NCI-H128 (cell line): ENCODE data around the gene MRTFA.
"Not testable (repeated sequence)": the region's sequence is repeated elsewhere in the genome, so short reads cannot be mapped to it uniquely, and the experiment has no call there.

Experiments used
- DNase-seq: peaks from one replicate; lab custom pipeline; 2025; ENCODE audit not compliant: unreplicated experiment; lab: John Stamatoyannopoulos, UW

MRTFA gene

GRCh38 chr22:40560551-40560950, 76.0 kb downstream of the MRTFA start:
- no peak for DNase-seq

GRCh38 chr22:40557972-40558371, 78.5 kb downstream of the MRTFA start:
- no peak for DNase-seq

- DNase-seq: no peak
Observed at GRCh38 chr22:40556641-40557040, 79.9 kb downstream of the MRTFA start.

- not testable (repeated sequence) for DNase-seq
Observed at GRCh38 chr22:40554023-40554422, 82.5 kb downstream of the MRTFA start.

DNA sequence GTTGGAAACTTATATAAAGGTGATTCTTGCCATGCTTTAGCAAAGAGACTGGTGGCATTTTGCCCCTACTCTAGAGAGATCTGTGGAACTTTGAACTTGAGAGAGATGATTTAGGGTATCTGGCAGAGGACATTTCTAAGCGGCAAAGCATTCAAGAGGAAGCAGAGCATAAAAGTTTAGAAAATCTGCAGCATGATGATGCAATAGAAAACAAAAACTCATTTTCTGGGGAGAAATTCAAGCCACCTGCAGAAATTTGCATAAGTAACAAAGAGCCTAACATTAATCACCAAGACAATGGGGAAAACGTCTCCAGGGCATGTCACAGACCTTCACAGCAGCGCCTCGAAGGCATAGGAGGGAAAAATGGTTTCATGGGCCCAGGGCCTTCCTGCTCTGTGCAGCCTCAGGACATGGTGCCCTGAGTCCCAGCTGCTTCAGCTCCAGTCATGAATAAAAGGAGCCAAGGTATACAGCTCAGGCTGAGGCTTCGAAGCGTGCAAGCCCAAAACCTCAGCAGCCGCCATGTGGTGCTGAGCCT, 83.4 kb downstream of the MRTFA start:
- DNase-seq: no peak

DNA sequence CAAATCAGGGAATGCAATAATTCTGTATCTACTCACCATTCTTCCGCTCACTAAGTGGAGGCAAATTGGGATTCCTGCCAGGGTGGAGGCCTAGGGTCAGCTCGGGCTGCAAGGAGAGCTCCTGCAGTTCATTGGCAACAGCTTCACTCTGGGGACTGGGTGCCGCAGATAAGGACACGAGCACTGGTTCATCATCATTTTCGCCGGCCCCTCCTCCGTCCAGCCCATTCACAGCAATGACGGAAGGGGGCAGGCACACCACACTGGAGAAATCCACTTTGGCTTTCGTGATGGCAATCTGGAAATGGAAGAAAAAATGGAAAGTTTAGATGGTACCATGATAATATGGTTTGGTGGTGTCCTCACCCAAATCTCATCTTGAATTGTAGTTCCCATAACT, 84.4 kb downstream of the MRTFA start:
- no peak for DNase-seq

DNA sequence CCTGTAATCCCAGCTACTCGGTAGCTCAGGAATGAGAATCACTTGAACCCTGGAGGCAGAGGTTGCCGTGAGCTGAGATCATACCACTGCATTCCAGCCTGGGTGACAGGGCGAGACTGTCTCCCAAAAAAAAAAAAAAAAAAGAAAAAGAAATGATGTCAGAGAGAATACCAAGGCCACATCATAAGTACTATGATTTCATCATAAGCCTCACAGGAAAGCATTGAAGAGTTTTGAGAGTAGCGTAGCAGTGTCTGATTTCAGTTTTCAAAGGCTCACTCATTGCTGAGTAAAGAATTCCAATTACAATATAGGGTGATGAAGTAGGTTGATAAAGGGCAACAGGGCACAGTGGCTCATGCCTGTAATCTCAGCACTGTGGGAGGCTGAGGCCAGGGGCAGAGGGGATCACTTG, 88.8 kb downstream of the MRTFA start:
- no peak for DNase-seq

DNA sequence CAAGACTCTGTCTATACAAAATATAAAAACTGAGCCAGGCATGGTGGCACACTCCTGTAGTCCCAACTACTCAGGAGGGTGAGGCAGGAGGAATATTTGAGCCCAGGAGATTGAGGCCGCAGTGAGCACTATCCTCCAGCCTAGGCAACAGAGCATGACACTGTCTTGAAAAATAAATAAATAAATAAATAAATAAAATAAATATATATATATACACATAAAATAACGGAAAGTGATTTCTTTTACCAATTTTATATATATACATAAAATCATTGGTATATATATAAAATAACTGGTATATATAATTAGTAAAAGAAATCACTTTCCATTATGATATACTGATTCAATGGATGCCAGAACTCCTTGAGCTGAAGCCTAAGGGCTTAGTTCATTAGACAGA, 91.8 kb downstream of the MRTFA start:
- DNase-seq: no peak

DNA sequence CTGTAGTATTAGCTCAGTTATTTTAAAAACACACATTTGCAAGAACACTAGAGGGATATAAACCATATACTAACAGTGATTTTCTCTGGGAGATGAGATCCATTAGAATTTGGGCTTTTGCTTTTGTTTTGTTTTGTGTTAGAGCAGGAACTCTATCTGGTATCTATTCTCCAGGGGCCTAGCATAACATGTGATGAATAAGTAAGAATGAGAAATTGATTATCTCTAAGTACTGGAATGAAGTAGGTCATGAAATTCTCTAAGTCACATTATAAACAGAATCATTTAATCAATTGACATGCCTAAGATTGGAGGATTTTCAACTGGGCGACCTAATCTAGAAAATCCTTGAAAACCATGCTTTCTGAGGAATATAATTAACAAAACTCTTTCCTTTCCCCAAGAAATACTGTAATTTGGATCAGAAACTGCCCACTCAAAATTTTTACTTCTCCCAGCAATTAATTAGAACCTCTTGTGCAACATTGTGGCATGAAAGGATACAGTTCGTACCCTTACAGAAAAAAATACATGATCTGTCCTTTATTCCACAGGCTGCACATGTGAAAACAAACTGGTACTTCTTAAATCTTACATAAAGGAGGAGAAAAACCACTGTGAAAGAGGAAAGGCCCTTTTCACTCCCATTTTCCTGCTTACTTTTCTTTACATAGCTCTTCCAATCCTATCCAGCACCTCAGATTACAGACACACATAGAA, 93.5 kb downstream of the MRTFA start:
- no peak for DNase-seq

GRCh38 chr22:40541300-40541699, 95.2 kb downstream of the MRTFA start:
- no peak for DNase-seq

DNA sequence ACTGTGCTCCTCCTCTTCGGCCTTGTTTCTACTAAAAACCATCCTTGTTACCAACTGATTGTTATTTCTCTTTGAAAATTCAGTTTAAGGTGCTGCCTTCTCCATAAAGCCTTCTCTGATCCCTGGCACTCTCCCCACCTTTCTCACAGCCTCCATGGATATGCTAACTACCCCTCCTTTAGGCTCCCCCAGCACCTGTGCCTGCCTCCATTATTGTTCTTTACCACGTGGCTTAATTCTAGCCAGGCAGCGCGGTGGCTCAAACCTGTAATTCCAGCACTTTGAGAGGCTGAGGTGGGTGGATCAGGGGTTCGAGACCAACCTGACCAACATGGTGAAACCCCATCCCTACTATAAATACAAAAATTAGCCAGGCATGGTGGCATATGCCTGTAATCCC, 96.3 kb downstream of the MRTFA start:
- DNase-seq: no peak

DNA sequence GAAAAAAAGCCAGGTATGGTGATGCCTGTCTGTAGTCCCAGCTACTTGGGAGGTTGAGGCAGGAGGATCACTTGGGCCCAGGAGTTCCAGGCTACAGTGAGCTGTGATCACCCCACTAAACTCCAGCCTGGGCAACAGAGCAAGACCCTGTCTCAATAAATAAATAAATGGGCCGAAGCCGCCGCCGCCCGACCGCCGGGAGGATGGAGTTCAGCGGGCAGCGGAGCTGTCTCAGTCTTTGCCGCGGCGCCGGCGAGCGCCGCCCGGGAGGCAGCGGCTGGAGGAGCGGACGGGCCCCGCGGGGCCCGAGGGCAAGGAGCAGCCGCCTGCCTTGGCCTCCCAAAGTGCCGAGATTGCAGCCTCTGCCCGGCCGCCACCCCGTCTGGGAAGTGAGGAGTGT, 100.4 kb downstream of the MRTFA start:
- DNase-seq: not testable (repeated sequence)

DNA sequence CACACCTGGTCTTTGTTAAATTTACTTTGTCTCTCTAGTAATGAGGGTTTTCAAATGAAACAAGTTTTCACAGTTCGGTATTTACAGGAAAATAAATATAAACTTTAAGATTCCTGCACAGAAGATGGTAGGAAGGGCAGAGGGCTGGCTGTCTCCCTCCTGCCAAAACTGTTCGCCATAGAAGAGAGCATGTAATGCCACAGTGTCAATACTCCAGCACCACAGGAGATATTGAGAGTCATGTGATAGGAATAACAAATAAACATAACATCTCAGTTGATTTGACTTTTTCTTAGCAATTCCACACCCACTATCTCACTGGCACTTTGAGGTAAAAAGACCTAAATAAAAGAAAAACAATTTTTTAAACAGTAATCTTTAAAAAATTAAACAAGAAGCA, 100.9 kb downstream of the MRTFA start:
- DNase-seq: no peak

DNA sequence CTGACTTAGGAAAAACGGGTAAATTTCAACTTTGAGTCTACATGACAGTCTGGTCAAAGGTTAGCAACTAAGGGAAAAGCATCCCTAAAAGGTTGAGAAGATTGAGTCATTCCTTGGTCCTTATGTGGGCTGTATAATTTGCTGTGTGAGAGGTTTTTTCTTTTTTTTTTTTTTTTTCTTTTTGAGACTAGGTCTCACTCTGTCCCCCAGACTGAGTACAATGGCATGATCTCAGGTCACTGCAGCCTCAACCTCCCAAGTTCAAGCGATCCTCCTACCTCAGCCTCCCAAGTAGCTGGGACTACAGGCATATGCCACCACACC, 101.4 kb downstream of the MRTFA start:
- no peak for DNase-seq

- DNase-seq: no peak
Observed at GRCh38 chr22:40534379-40535188, 101.9 kb downstream of the MRTFA start.

DNA sequence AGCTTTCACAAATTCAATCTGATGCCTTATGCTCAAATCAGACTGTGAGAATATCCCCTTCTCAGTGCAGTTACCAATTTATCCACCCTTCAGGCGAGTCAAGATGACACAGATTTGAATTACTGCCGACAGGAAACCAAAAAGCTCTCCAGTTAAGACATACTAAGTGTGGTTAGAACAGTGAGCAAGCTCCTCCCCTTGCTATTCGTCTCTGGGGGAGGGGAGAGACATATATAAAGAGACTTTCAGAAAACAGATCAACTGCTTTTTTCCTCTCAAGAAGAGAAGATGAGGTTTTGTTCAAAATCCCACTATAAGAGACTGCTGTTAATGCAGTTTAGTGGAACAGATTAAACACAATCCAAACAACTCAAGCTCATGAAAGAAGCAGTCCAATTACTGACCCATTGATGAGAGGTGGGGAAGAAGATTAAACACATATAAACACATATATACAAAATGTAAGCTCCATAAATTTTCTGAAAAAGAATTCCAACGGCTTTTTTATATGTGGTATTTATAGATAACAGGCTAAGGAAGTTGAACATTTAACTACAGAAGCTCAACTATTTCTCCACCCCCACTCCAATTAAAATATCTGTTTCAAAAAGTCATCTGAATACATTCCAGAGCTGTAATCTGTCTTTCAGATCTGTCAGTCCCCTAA, 102.7 kb downstream of the MRTFA start:
- no peak for DNase-seq

DNA sequence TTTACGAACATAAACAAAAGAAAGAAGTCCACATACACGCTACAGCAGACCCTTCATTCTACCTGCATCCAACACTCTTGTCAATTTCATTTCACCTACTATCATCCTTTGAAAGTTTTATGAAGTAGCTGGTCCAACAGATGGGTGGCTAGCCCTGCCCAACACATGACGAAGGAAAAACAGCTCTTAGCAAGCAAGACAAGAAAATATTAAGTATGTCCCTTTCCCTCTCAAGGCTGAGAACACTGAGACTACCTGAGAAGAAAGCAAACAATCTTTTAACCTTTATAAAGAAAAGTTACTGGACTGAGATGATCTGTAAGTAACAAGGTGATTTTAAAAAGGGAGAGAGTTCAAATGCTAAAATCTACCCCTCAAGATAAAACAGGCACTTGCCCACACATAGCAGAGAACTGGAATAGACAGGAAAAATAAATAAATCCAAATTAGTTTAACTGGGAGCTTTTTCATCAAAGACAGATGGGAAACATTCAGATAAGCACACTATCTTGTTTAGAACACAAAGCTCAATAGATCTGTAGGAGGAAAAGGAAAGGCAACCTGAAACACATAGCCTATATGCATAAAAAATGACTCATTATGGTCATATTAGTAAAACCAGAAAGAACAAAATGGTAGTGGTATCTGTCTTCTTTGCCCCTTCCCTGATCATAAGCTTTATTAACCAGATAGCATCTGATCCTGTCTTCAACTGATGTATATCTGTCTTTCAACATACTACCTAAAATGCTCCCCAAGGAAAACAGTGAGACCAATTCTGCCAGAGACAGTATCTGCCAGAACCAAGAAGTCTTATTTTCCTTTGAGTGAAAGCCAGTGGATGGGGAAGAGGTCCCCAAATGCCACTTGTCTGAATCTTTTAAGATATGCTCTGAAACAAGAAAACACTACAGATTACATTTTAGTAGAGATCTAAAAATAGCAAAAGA, 104.3 kb downstream of the MRTFA start:
- no peak for DNase-seq

- not testable (repeated sequence) for DNase-seq
Observed at GRCh38 chr22:40530391-40530790, 106.1 kb downstream of the MRTFA start.

GRCh38 chr22:40529821-40530220, 106.7 kb downstream of the MRTFA start:
- DNase-seq: no peak

DNA sequence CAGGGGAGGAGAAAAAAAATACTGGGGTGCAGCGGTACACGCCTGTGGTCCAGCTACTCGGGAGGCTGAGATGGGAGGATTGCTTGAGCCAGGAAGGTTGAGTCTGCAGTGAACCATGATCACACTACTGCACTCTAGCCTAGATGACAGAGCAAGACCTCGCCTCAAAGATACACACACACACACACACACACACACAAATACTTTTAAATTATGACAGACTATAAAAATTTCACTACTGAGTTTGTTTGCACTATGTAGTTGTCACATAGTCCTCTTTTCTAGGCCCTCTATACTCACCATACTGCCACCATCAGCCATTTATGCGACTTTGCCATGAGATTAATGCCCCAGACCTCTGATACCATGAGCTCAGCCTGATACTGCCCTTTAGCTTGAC, 109.6 kb downstream of the MRTFA start:
- DNase-seq: no peak
